ENCODE results near the gene OTOP3. TPM values are rescaled to one million over a fixed set of nuclear protein-coding genes. Genes with fewer than 3 reads are reported as not detected.
A peak's percentile ranks its signal among the peaks of the same experiment; 100 is the strongest.

OTOP3 gene
- total RNA-seq, 1 experiment from 2014 or later = not detected

DNA sequence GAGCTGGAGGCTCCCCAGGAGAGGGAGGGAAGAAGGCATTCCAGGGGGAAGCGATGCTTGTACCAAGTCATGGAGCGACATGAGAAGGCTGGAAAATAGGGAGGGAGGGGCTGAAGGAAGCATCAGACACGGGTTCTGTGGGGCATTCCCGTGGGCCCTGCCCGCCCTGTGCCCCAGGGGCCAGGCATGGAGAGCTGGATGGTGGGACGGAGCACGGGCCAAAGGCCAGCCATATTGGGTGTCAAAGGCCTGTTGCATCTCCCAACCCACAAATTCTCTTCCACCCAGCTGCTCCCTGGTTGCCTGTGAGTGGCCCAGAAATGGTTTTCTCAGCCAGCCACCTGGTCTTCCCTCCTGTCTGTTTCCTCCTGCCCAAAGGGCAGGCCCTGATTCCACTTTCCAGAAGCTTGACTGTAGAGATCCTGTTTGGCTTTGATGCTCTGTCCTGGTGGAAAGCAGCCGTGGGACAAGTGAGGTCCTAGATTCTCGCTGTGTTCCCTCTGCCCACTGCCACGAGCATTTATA lies 54.9 kb downstream of the OTOP3 start:
- no peak for TF ChIP-seq EZH2phosphoT487 (IDR thresholded peaks at IDR 0.05; ENCODE audit: borderline replicate concordance, low read length)
- no peaks in the 10 kb centered on the region for H3K9me3 ChIP-seq (ENCODE audit: low read length)
- no peak overlapping the region for H3K27ac ChIP-seq (ENCODE audit: low read length)
- peaks cover 20% of the 10 kb centered on the region for H3K4me1 ChIP-seq (ENCODE audit: insufficient read depth, low read length)
- no peaks in the 10 kb centered on the region for H4K20me1 ChIP-seq (ENCODE audit: low read length)
- H3K9me2 ChIP-seq (replicated peaks; ENCODE audit: low read length) = no peaks in the 10 kb centered on the region
- H3K36me3 ChIP-seq (ENCODE audit: low read depth, low read length) = peaks cover 4% of the 10 kb centered on the region; the same call in 1 of the 2 replicates
- no peaks in the 10 kb centered on the region for H3K27me3 ChIP-seq (ENCODE audit: low read length)
- no peak overlapping the region for H3K4me2 ChIP-seq (ENCODE audit: low read length)
- CTCF ChIA-PET = interaction anchor here (0.6 to 2.1 kb wide), 2 partner anchors 29 to 280 kb away, joined by 5 to 6 read pairs; partner anchors contain the start of gene MIF4GD
- no TSS peak for BruUV-seq (replicated peaks)
- intact Hi-C loops (cut with micrococcal nuclease) = no loop called here
- ATAC-seq (no peak), DNase-seq (no peak)
- H3K79me2 ChIP-seq (ENCODE audit: low read length) = peaks cover 29% of the 10 kb centered on the region
- no peak overlapping the region for H2AFZ ChIP-seq (ENCODE audit: low read length)
- peaks cover 4% of the 10 kb centered on the region for H3F3A ChIP-seq (ENCODE audit: low read length, unreplicated experiment)
- H3K4me3 ChIP-seq (ENCODE audit: low read length) = no peak overlapping the region
- POLR2A ChIA-PET (ENCODE audit: unreplicated experiment) = no interaction called here
- H3K9ac ChIP-seq (ENCODE audit: low read length) = no peak overlapping the region

DNA sequence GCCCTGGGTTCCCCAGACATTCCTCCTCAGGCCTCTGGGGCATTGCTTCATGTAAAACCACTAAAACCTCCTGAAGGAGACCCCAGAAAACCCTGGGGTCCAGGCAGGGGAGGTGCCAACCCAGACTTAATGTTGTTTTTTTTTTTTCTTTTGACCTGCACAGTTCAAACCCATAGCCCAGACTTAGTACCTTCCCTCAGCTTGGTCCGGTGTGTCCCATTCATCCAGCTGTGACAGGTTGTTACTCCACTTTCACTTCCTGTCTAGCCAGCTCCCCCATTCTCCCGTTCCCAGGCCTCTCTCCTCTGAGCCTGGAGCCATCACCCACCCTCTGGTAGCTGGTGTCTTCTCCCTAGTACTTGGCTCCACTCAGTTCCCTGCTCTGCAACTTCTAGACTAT lies 56.5 kb downstream of the OTOP3 start:
- BruUV-seq (replicated peaks) = no TSS peak
- no peak for ATAC-seq
- POLR2A ChIA-PET (ENCODE audit: unreplicated experiment) = interaction anchor here (0.6 kb wide), 1 partner anchor 9 kb away, joined by 10 read pairs; no protein-coding TSS in a partner anchor
- H3K79me2 ChIP-seq (ENCODE audit: low read length) = peaks cover 29% of the 10 kb centered on the region
- H3K4me3 ChIP-seq (ENCODE audit: low read length) = no peak overlapping the region
- no peaks in the 10 kb centered on the region for H3K9me3 ChIP-seq (ENCODE audit: low read length)
- H2AFZ ChIP-seq (ENCODE audit: low read length) = no peak overlapping the region
- H3K4me1 ChIP-seq (ENCODE audit: insufficient read depth, low read length) = peaks cover 20% of the 10 kb centered on the region
- peaks cover 4% of the 10 kb centered on the region; the same call in 1 of the 2 replicates for H3K36me3 ChIP-seq (ENCODE audit: low read depth, low read length)
- no peak overlapping the region for H3K9ac ChIP-seq (ENCODE audit: low read length)
- H4K20me1 ChIP-seq (ENCODE audit: low read length) = no peaks in the 10 kb centered on the region
- DNase-seq = no peak
- H3K27ac ChIP-seq (ENCODE audit: low read length) = peak overlapping the region; percentile 26
- H3K4me2 ChIP-seq (ENCODE audit: low read length) = peak overlapping the region; percentile 29; the same call in 1 of the 2 replicates
- TF ChIP-seq, protein P1, sequence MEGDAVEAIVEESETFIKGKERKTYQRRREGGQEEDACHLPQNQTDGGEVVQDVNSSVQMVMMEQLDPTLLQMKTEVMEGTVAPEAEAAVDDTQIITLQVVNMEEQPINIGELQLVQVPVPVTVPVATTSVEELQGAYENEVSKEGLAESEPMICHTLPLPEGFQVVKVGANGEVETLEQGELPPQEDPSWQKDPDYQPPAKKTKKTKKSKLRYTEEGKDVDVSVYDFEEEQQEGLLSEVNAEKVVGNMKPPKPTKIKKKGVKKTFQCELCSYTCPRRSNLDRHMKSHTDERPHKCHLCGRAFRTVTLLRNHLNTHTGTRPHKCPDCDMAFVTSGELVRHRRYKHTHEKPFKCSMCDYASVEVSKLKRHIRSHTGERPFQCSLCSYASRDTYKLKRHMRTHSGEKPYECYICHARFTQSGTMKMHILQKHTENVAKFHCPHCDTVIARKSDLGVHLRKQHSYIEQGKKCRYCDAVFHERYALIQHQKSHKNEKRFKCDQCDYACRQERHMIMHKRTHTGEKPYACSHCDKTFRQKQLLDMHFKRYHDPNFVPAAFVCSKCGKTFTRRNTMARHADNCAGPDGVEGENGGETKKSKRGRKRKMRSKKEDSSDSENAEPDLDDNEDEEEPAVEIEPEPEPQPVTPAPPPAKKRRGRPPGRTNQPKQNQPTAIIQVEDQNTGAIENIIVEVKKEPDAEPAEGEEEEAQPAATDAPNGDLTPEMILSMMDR (conservative IDR thresholded peaks at IDR 0.05; ENCODE audit: low read depth, low read length) = no peak
- TF ChIP-seq EZH2 (IDR thresholded peaks at IDR 0.05; ENCODE audit: low read length, unreplicated experiment) (no peak), EZH2phosphoT487 (IDR thresholded peaks at IDR 0.05; ENCODE audit: borderline replicate concordance, low read length) (no peak)
- intact Hi-C loops (cut with micrococcal nuclease) = no loop called here
- no peaks in the 10 kb centered on the region for H3K9me2 ChIP-seq (replicated peaks; ENCODE audit: low read length)
- H3F3A ChIP-seq (ENCODE audit: low read length, unreplicated experiment) = no peaks in the 10 kb centered on the region
- no peaks in the 10 kb centered on the region for H3K27me3 ChIP-seq (ENCODE audit: low read length)
- CTCF ChIA-PET = interaction anchor here (0.5 to 2.1 kb wide), 3 partner anchors 20 to 119 kb away, joined by 3 to 10 read pairs (median 5); partner anchors contain the start of gene HID1

DNA sequence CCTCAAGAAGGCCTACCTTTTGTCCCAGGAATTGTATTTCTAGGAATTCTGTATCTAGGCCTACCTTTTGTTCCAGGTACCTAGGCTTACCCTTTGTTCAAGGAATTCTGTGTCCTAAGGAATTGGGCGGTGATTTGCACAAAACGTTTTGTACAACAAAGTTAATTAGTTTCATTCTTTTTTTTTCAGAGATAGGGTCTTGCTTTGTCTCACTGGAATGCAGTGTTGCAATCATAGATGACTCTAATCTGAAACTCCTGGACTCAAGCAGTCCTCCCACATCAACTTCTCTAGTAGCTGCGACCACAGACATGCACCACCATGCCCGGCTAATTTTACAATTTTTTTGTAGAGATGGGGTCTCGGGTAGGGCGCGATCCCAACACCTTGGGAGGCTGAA lies 58.7 kb downstream of the OTOP3 start:
- Histone ChIP-seq H3F3A (ENCODE audit: low read length, unreplicated experiment) (no peaks in the 10 kb centered on the region), H2AFZ (ENCODE audit: low read length) (no peak overlapping the region), H3K9me3 (ENCODE audit: low read length) (no peaks in the 10 kb centered on the region), H3K27ac (ENCODE audit: low read length) (no peak overlapping the region), H3K36me3 (ENCODE audit: low read depth, low read length) (peaks cover 7% of the 10 kb centered on the region), H3K9ac (ENCODE audit: low read length) (no peak overlapping the region), H3K79me2 (ENCODE audit: low read length) (peaks cover 13% of the 10 kb centered on the region), H3K9me2 (replicated peaks; ENCODE audit: low read length) (no peaks in the 10 kb centered on the region), H3K4me1 (ENCODE audit: insufficient read depth, low read length) (peaks cover 11% of the 10 kb centered on the region), H3K4me2 (ENCODE audit: low read length) (no peak overlapping the region), H3K4me3 (ENCODE audit: low read length) (no peak overlapping the region), H4K20me1 (ENCODE audit: low read length) (no peaks in the 10 kb centered on the region), H3K27me3 (ENCODE audit: low read length) (no peaks in the 10 kb centered on the region)
- DNase-seq (no peak), ATAC-seq (no peak)
- TF ChIP-seq EZH2 (IDR thresholded peaks at IDR 0.05; ENCODE audit: low read length, unreplicated experiment) (no peak), EZH2phosphoT487 (IDR thresholded peaks at IDR 0.05; ENCODE audit: borderline replicate concordance, low read length) (no peak)
- TF ChIP-seq, protein P1 (conservative IDR thresholded peaks at IDR 0.05; ENCODE audit: low read depth, low read length) = no peak
- intact Hi-C loops (cut with micrococcal nuclease) = no loop called here
- ChIA-PET POLR2A (ENCODE audit: unreplicated experiment) (no interaction called here), CTCF (no interaction called here)
- BruUV-seq (replicated peaks) = no TSS peak

All from PC-3 (cell line).